SKM-1 (cell line): Measurements from ENCODE around the gene HDHD2.

ENCODE experiments used
- DNase-seq: peaks from one replicate; lab custom pipeline; 2025; ENCODE audit not compliant: unreplicated experiment; lab: John Stamatoyannopoulos, UW

HDHD2 gene

DNA sequence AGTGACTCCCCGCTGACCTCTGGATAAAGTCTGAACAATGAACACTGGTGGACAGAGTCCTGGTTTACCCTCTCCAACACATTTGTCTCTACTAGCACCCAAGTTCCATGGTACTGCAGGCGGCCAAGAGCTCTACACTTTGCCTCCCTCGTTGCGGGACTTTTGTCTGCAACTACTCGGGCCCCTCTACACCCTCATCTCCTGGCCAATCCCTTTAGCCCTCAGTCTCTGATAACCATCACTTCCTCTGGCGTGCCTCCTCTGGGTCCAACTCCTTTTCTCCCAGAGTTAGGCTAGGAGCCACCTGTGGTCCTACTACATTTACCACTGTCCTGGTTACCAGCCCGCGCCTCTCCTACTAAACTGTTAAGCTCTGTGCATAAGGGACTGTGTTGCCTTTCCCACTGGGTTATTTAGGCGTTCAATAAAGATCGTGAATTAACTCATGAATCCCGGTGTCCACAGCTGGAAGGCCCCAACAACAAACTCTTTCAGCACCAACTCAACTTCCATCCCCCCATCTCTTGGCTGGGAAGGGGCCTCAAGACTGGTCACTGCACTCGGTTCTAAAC, 757 bp downstream of the HDHD2 start:
- DNase-seq, result no peak

DNA sequence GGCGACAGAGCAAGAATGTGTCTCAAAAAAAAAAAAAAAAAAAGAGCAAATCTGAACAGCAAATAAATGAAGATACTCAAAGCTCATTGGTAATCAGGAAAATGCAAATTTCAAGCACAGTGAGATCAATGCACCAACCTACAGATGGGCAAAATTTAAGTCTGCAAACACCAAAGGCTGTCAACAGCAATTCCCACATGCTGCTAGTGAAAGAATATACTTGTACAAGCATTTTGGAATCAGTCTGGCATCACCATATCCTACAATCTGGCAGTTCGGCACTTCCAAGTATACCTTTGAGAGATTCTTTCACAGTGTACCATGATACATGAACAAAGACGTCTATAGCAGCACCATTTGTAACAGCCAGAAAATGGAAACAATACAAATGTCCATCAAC, 4.1 kb downstream of the HDHD2 start:
- DNase-seq, result no peak

DNA sequence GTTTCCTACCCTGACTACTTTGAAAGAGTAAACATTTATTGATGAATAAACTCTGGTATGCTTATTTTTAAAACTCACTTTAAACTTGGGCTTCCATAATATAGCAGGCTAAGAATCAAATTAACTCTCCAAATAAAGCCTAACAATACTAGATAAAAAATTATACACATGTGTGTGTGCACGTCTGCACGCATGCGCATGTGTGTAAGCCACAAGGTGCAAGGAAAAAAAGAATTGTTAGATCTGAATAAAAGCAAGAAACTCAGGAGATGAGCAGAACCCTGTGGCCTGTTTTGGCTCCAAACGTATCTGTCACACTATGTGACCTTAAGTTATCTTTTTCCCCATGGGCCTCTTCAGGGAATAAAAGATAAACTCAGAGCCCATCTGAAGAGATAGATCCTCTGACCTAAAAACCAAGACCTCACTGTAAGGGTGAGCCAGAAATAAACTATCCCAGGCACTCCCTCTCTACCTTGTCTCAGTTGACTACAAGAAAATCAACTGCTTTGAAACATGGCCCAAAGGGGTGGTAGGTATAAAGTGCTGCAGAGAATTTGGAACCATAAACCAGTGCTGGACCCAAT, 6.3 kb downstream of the HDHD2 start:
- no peak for DNase-seq

DNA sequence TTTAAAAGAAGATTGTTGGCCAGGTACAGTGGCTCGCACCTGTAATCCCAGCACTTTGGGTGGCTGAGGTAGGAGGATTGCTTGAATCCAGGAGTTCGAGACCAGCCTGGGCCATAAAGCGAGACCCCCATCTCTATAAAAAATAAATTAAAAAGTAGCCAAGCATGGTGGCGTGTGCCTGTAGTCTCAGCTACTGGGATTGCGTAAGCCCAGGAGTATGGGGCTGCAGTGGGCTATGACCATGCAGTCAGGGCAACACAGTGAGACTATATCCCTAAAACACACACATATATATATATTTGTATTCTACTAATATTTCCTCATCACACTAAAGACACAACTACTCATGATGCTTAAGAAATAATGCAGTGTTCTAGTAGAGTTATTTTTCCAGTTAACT, 7.1 kb downstream of the HDHD2 start:
- DNase-seq, result no peak

DNA sequence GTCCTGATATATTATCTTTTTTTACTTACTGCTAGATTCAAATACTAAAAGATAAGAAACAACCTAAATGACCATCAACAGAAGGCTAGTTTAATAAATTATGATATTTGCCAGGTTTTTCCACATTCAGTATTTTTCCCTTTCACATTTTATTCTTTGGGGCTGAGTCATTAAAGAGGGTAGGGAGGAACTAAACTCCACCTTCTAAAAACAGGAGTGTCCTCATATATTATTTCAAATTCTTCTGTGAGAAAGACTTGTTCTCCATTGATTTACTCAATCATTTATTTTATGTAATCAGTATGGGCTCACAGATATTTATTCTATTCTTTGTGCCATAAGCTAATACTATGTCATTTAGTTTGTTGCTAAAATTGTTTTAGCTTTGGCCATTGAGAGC, 9.0 kb downstream of the HDHD2 start:
- no peak for DNase-seq

DNA sequence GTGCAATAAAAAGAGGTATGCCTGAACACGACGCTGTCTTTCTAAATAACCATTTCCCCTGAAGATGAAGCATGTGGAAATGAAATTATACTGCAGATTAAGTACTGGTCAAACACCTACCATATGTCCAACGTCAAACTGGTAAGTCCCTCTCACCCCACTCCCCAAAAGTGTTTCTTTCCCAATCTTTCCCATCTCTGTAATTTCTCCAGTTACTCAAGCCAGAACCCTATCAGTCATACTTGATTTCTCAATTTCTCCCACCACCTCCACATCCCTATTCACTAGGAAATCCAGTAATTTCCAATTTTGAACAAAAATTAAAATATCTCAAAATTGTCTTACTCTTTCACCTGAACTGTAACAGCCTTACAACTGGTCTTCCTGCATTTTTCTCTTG, 29.2 kb downstream of the HDHD2 start:
- no peak for DNase-seq

DNA sequence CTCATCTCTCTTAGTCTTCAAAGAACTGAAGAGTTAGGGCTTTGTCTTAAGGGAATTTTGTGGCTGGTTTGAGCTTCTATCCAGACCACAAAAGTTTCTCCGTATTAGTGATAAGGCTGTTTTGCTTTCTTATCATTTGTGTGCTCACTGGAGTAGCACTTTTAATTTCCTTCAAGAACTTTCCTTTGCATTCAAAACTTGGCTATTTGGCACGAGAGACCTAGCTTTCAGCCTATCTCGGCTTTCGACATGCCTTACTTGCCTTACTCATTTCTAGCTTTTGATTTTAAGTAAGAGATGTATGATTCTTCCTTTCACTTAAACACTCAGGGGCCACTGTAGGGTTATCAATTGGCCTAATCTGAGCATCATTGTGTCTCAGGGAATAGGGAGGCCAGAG, 29.9 kb downstream of the HDHD2 start:
- no peak for DNase-seq

DNA sequence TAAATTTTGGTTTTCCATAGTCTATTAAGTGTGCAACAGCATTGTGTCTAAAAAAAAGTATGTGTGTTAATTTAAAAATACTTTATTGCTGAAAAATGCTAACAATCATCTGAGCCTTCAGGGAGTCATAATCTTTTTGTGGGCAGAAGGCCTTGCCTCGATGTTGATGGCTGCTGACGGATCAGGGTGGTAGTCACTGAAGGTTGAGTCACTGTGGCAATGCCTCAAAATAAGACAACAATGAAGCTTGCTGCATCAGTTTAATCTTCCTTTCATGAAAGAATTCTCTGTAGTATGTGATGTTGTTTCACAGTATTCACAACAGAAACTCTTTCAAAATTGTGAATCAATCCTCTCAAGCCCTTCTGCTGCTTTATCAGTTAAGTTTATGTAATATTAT, 31.3 kb downstream of the HDHD2 start:
- no peak for DNase-seq

DNA sequence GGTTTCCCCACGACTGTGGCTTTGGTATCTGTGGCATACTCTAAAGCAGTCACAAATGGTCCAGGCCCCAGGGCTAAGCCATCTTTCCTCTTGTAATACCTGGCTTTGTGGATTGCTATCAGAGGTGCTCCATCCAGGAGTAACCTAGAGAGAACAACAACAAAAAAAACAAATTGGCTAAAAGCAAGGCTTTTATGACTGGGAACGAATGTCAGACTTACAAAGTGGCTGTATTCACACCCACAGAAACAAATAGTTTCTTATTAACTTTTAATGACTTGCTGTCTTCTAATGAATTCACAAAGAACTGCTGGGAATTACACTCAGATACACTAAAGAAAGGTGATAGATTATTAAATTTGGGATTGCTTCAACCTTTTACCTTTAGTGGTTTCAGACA, 35.1 kb downstream of the HDHD2 start:
- DNase-seq, result no peak

DNA sequence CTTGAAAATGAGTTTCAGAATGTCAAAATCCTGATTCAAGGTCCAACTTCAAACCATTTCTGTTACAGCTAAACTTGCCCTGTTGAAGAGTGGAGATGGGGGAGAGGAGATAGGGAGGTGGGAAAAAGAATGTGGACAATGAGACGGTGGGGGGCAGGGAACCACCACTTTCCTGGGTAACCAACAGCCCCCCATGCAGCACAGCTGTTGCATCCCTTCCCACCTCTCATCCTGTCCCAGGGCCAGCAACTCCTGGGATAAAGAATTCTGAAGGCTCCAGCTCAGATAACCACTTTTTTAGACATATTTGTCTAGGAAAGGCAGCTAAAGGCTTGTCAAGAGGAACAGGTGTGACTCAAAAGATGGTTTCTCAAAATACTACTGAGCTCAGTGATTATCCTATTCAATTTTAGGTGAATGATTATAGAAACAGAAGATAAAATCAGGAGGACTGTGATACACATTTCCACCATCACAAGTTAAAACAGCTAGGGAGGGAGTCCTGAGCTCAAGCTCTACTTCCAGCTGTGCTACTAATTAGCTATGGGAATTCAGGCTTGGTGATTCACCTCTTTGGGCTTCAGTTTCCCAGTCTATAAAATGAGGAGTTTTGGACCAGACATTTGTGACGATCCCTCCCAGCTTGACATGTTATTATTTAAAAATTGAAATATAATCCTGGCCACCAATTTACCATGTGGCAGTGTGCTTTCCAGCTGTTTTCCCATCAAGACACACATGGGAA, 36.3 kb downstream of the HDHD2 start:
- no peak for DNase-seq

DNA sequence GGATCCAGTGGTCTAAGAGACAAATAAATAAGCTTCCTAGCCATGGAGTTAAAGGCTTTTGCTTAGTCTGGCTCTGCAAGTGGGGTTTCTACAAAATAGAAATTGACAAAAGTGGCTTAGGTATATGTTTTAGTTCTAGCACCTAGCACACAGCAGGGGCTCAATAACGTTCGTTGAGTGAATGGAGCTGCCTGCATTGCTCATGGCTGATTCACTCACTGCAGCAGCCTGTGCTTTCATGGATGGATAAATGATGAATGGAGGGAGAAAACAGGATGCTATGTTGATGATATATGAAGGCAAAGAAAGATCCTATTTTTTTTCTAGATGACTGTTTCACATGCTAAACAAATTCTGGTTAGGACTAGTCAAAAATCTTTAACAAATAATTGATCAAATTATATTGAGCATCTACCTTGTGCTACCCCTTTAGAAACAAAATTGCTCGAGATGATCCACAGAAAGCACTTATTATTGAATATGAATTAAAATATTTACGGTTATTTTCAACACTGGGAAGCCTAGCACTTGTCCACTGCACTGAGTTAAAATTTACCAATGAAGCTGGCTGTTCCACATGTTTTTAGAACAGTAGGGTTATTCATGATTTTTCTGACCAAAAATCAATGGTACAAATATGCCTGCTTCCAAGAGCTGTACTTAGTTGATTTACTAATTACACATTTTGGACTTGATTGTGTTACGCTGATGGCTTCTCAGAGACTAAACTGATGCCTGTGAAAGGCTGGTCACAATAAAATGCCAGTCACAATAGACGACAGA, 39.6 kb downstream of the HDHD2 start:
- no peak for DNase-seq

DNA sequence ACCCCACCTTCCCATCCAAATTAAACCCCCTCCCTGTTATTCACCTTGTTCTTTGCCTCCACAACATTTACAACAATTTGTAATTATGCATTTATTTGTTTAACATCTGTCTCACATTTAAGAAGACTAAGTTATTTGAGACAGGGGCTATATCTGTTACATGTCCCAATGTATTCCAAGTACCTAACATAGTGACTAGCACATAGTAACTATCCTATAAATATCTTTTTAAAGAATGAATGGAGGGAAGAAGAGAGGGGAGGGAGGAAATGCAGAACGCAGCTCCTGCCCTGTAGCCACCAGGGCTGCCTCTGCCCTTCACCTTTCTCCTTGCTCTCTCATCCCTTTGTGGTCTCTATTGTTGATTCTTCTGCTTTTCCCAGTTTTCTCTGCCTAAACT, 40.6 kb downstream of the HDHD2 start:
- no peak for DNase-seq

DNA sequence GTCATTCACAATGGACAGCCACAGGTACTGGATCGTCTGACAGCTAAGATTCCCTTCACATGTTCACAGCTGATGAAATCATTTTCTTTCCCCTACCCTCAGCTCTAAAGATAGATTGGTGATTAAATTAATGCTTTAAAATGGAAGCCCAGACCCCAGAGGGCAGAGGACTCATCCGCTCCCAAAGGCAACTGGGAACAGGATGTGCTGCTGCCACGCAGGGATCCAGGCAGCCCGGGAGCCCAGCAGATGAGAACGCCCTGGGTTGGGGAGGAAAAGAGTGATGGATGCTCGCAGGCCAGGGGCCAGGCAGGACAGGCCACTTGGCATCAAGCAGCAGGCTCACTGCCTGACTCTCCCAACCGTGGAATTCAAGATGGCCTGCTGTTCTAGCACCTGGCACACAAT, 41.3 kb downstream of the HDHD2 start:
- DNase-seq, result no peak

DNA sequence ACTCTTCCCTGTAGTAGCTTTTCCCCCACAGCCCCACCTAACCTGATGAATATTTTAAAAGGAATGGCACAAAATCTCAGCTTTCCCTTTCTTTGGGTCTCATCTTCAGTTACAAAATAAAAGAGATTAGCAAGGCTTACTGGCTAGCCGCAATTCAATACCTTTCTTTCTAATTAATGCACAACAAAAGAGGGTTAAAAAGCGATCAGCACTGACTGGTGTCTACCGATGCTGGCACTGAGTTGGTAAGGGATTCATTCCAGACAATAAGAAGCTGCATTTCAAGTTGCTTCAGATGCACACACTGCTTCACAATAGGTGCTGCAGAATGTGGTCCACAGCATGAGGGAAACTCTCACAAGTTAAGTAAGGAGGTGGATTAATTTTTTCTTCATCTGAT, 41.9 kb downstream of the HDHD2 start:
- DNase-seq, result no peak

DNA sequence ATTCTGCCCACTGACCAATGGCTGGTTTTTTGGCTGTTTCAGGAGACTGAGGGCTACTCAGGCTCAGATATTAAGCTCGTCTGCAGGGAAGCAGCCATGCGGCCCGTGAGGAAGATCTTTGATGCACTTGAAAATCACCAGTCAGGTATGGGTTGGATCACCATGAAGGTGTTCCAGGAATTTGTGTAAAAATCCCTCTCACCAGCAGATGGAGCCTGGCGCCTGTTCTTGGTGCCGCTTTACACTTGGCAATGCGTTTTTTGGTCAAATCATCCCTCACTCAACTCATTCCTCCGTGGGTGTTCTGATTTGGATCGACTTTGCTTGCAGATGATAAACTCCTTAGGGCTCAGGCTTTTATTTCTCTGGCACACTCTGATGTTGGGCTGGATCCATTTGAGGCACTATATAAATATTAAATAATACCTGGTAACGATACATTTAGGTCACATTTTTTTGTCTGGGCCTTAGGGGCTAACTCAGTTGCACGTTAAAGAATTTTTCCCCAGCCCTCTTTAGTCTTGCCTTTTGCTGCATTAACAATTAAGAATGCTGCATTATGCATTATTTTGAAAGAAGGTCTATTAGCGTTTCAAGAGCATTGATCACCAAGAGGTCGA, 50.0 kb downstream of the HDHD2 start:
- DNase-seq, result no peak

DNA sequence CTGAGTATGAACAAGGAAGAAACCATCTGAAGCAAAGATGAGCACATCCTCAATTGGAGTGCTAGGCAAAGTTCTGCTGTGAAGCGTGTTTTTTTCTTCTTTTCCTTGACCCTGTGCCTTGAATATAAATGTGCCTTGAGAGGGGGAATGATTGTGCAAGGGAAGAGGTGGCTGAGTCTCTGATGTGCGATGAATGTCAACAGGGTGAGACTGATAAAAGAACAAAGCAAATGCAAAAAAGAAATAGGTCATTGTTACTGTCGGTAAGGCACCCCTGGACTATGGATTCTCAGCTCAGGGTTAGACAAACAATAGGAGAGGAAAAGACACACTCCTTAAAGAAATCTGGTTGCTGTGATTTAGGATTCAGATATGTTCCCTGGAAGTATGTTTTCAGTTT, 54.5 kb downstream of the HDHD2 start:
- DNase-seq, result no peak

DNA sequence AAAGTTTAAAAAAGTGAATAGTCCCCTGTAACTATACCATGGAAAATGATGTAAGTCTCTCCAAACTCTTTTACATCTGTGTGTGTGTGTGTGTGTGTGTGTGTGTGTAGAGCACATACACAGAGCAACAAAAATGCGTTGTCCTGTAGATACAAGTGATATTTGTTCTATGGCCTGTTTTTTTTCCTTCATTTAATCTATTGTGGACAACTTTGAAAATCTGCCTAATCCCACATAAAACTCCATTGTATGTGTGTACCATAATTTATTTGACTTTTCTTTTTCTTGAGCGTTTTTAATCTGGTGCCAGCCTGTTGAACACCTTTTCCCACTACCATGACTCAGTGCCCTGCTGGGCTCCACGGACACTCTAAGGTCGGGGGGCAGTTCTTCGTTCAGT, 62.6 kb downstream of the HDHD2 start:
- no peak for DNase-seq

DNA sequence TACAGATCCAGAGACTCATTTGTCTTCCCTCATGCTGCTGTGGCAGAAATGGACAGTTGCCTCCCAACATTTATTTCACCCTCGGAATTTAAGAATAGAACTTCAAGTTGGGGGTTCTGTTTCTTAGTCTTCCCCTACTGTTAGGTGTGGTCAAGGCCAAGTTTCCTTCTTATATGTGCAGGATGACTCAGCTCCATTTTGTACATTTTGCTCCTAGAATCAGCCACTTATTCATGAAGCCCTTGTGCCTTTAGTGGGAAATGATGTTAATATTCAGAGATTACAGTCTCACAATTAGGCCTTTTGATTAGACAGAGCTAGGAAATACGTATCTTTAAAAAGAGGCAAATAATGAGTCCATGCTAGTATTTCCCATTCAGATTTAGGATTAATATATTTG, 68.7 kb downstream of the HDHD2 start:
- DNase-seq, result no peak

DNA sequence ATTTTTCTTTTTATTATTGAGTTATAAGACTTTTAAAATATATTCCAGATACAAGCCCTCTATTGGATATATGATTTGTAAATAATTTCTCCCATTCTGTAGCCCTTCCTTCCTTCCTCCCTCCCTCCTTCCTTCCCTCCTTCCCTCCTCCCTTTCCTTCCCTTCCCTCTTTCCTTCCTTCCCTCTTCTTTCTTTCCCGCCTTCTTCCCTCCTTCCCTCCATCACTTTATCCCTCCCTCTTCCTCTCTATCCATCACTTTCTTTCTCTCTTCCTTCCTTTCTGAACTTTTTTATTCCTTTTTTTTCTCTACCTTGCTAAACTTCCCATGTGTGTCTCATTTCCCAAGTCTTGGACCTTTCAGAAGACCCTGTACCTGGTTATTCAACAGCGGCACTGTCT, 69.4 kb downstream of the HDHD2 start:
- DNase-seq, result no peak

DNA sequence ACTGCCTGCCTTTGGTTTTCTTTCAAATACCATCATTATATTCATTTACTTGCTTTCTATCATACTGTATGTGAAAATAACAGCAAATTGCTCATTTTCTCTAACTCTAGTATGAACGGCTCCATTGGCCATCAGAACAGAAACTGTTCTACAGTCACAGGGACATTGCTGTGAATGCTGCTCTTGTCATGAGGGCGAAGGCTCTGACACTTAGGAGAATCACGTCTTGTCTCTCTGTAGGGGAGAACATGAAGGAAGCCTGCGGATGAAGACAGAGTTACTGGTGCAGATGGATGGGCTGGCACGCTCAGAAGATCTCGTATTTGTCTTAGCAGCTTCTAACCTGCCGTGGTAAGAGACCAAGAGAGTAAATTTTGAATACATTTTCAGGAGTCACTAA, 73.2 kb downstream of the HDHD2 start:
- DNase-seq, result no peak

DNA sequence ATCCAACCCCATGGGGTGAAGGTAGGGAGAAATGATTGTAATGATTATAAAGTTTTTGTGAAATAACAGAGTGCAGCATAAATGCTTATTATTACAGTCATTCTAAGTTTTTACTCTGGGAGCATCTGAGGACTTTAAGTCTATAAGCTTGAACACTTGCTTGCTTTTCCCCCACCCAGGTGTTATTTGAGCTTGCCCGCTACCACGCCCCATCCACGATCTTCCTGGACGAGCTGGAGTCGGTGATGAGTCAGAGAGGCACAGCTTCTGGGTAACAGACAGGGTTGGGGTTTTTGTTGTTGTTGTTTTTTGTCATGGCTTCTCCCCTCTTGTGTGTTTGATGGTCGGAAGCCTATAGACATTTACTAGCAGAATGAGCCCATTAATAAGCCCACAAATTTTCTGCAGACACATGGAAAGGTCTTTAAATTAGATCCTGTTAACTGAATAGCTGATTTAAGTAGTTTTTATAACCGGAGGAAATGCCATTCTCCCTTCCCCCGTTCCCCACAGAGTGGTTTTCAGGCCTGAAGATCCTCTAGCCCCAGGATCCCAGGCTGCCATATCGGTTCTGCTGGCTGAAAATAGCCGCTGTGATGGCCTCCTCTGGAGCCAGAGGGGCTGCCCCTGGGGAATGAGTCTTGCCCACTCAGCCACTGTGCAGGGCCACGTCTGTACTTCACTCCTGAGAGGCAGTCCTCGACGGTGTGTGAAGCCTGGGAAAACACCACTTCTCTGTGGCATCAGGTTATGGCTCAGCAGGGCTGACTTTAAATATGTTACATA, 75.0 kb downstream of the HDHD2 start:
- DNase-seq, result no peak
